GM12878 (cell line): ENCODE results near the gene DMRT1. TPM values are rescaled to one million over a fixed set of nuclear protein-coding genes. Genes with fewer than 3 reads are reported as not detected.
A peak's percentile ranks its signal among the peaks of the same experiment; 100 is the strongest.

Source experiments
- ATAC-seq: fragments of 200-7000 bp; cut with Tn5 transposase; 3 replicates; pipeline ENCODE4 v1.9.1; 2020; ENCODE audit warnings: mild to moderate bottlenecking, moderate library complexity
- BruUV-seq: library from RNA; stranded (reverse); fragments of 400-500 nt; replicated peaks from 2 replicates; lab custom pipeline; 2021; lab: Mats Ljungman, UMichigan
- CTCF ChIA-PET: fragments of 300-600 bp; sonication (Branson Sonifier 250); formaldehyde crosslinking; extraction: SDS; loops from one replicate; lab custom pipeline; 2021; ENCODE audit warnings: inconsistent platforms; lab: Yijun Ruan, JAX
- POLR2A ChIA-PET: fragments of 350-600 bp; formaldehyde crosslinking; extraction: SDS; loops from one replicate; lab custom pipeline; 2021; ENCODE audit warnings: inconsistent platforms; lab: Charles Lee
- RAD21 ChIA-PET: fragments of 300-600 bp; sonication (Branson Sonifier 250); formaldehyde crosslinking; loops from one replicate; lab custom pipeline; 2023; ENCODE audit warnings: antibody characterized with exemption; ENCODE audit not compliant: unreplicated experiment; lab: Charles Lee
- SMC1A ChIA-PET: fragments of 300-600 bp; sonication (Branson Sonifier 250); formaldehyde crosslinking; loops from one replicate; lab custom pipeline; 2023; ENCODE audit not compliant: unreplicated experiment, uncharacterized antibody; lab: Charles Lee
- DNase-seq: peaks from one replicate; pipeline ENCODE4 v3.0.0-alpha.2; 2011; ENCODE audit warnings: low read depth, low spot score
- FAIRE-seq: peaks from 3 replicates; lab custom pipeline; 2011; peaks lifted over from hg19 to GRCh38; lab: Jason Lieb, UNC
- H2AFZ ChIP-seq: 2 replicates; pipeline ENCODE4 v1.6.0; 2011; ENCODE audit warnings: low read depth, low read length, control low read depth; ENCODE audit not compliant: control insufficient read depth
- H3K27ac ChIP-seq: 2 replicates; pipeline ENCODE4 v1.5.1; 2011; ENCODE audit warnings: control low read depth; ENCODE audit not compliant: control insufficient read depth, insufficient read depth
- H3K27me3 ChIP-seq, 2 experiments: replicated peaks in 1 of 2; 2 replicates each; pipeline versions ENCODE4 v1.6.0 to v1.6.1; 2011; ENCODE audit warnings: low read length in 1 of 2; ENCODE audit not compliant: control insufficient read depth in 2 of 2, insufficient read depth in 2 of 2
- H3K36me3 ChIP-seq, 2 experiments: 2 replicates each; pipeline ENCODE4 v1.5.1; 2011; ENCODE audit warnings: low read length in 1 of 2; ENCODE audit not compliant: control insufficient read depth in 2 of 2, insufficient read depth in 2 of 2
- H3K4me1 ChIP-seq: 2 replicates; pipeline ENCODE4 v1.6.1; 2011; ENCODE audit warnings: mild to moderate bottlenecking, low read length, moderate library complexity, mixed read lengths; ENCODE audit not compliant: control insufficient read depth, insufficient read depth
- H3K4me2 ChIP-seq: 2 replicates; pipeline ENCODE4 v1.6.0; 2011; ENCODE audit warnings: control low read depth; ENCODE audit not compliant: control insufficient read depth, insufficient read depth
- H3K4me3 ChIP-seq: fragments of 200-600 bp; sonication (generic); 2 replicates; pipeline ENCODE4 v1.5.1; 2016
- H3K79me2 ChIP-seq: 2 replicates; pipeline ENCODE4 v1.6.0; 2011; ENCODE audit warnings: low read length; ENCODE audit not compliant: control insufficient read depth, insufficient read depth
- H3K9ac ChIP-seq: 2 replicates; pipeline ENCODE4 v1.8.0; 2011; ENCODE audit warnings: low read length, control low read depth, mixed read lengths; ENCODE audit not compliant: control insufficient read depth, insufficient read depth
- H3K9me3 ChIP-seq: replicated peaks from 3 replicates; pipeline ENCODE4 v1.5.1; 2011; ENCODE audit warnings: mild to moderate bottlenecking, low read length; ENCODE audit not compliant: control insufficient read depth, insufficient read depth
- H4K20me1 ChIP-seq: 2 replicates; pipeline ENCODE4 v1.6.0; 2011; ENCODE audit not compliant: control insufficient read depth, insufficient read depth
- BCLAF1 ChIP-seq: fragments of 450-650 bp; IDR thresholded peaks from 2 replicates; pipeline ENCODE4 v1.6.1; 2017; ENCODE audit warnings: antibody characterized with exemption, mild to moderate bottlenecking, moderate library complexity
- CHD4 ChIP-seq: fragments of 200-600 bp; sonication (generic); IDR thresholded peaks from 2 replicates; pipeline ENCODE4 v1.6.1; 2016; ENCODE audit warnings: mild to moderate bottlenecking
- CTCF ChIP-seq, 3 experiments: IDR thresholded peaks in 2 of 3; conservative IDR thresholded peaks in 1 of 3; 2 replicates each; pipeline ENCODE4 v1.5.1; 2011; ENCODE audit warnings: low read depth in 3 of 3, low read length in 3 of 3, mild to moderate bottlenecking in 3 of 3, control low read depth in 2 of 3, moderate library complexity in 2 of 3, inconsistent platforms in 1 of 3, mixed read lengths in 1 of 3; ENCODE audit not compliant: control insufficient read depth in 2 of 3, insufficient read depth in 1 of 3; ENCODE audit errors: extremely low read depth in 1 of 3
- EED ChIP-seq: sonication (generic); IDR thresholded peaks from 2 replicates; pipeline ENCODE4 v1.6.1; 2016; ENCODE audit warnings: antibody characterized with exemption, low read depth
- PKNOX1 ChIP-seq: fragments of 450-650 bp; IDR thresholded peaks from 2 replicates; pipeline ENCODE4 v1.6.1; 2016; ENCODE audit warnings: mild to moderate bottlenecking
- RAD21 ChIP-seq: IDR thresholded peaks from 2 replicates; pipeline ENCODE4 v1.6.1; 2011; ENCODE audit warnings: mild to moderate bottlenecking, low read depth, low read length, moderate library complexity; ENCODE audit not compliant: insufficient read depth
- RB1 ChIP-seq: fragments of 450-650 bp; formaldehyde crosslinking; IDR thresholded peaks from 2 replicates; pipeline ENCODE4 v1.6.1; 2017; ENCODE audit warnings: mild to moderate bottlenecking, borderline replicate concordance
- TCF12 ChIP-seq: IDR thresholded peaks from 2 replicates; pipeline ENCODE4 v1.6.1; 2011; ENCODE audit warnings: low read depth, mild to moderate bottlenecking, low read length
- ZZZ3 ChIP-seq: IDR thresholded peaks from 2 replicates; pipeline ENCODE4 v1.6.1; 2011; ENCODE audit warnings: low read depth; ENCODE audit not compliant: control insufficient read depth, insufficient read length
- WGBS: methylation state at CpG from one replicate; pipeline ENCODE4 v1.1.6; 2016; ENCODE audit warnings: low lambda C conversion rate; ENCODE audit not compliant: insufficient replicate concordance, insufficient coverage; ENCODE audit errors: missing lambda C conversion rate; 5-methylcytosine and 5-hydroxymethylcytosine counted together
- in situ Hi-C: fragments of 300-500 bp; cut with MboI; formaldehyde crosslinking; loops from 9 replicates; pipeline ENCODE4 v1.14.3; 2018; ENCODE audit warnings: mixed read lengths
- intact Hi-C: fragments of 100-400 bp; cut with micrococcal nuclease; formaldehyde crosslinking; loops from one replicate; pipeline ENCODE4 v1.14.2; 2022; ENCODE audit not compliant: unreplicated experiment
- polyA plus RNA-seq, 11 experiments: library from polyadenylated mRNA; depleted of rRNA in 4 of 11; unstranded in 6 of 11; stranded (reverse) in 5 of 11; fragments of >200 nt; fragmentation: Nextera tagmentation in 4 of 11; fragmentation: Illumina TruSeq in 1 of 11; extraction: Ambion mirVana in 4 of 11; extraction: Trizol in 1 of 11; gene quantifications; 1 replicate in 1 of 11; 2 replicates in 10 of 11; pipeline versions ENCODE4 v1.2.1 to v1.2.3, GENCODE V29; 2011 to 2016; ENCODE audit warnings: inconsistent platforms in 2 of 11, missing spikeins in 2 of 11, low read depth in 1 of 11
- total RNA-seq, 4 experiments: library from RNA; depleted of rRNA in 3 of 4; stranded (reverse); fragments of >200 nt in 3 of 4; fragmentation: Illumina TruSeq in 1 of 4; extraction: Trizol in 1 of 4; gene quantifications; 2 replicates each; pipeline versions ENCODE4 v1.2.1 to v1.2.3, GENCODE V29; 2013 to 2021

DMRT1 gene
- total and polyA plus RNA-seq, 10 of the 15 experiments (the other 5 are each of a cell fraction or from before 2014, with no cell fraction given): 0.06 to 1.9 (median 0.24) TPM

GRCh38 chr9:843427-843785 lies 1.9 kb downstream of the DMRT1 start:
- Histone ChIP-seq H3K36me3 (no peaks in the 10 kb centered on the region), H3K4me1 (peaks cover 7% of the 10 kb centered on the region; the same call in 1 of the 2 replicates), H3K4me2 (no peak overlapping the region), H3K9ac (no peak overlapping the region), H2AFZ (no peak overlapping the region), H4K20me1 (no peaks in the 10 kb centered on the region), H3K27ac (no peak overlapping the region), H3K4me3 (no peak overlapping the region), H3K27me3 (peaks cover 9 to 10% of the 10 kb centered on the region in 2 experiments)
- no peak for FAIRE-seq
- ChIA-PET CTCF (interaction anchor here (0.6 kb wide), 1 partner anchor 400 kb away, joined by 3 read pairs; no protein-coding TSS in a partner anchor), POLR2A (no interaction called here), RAD21 (no interaction called here), SMC1A (no interaction called here)
- in situ Hi-C loops: no loop called here
- intact Hi-C loops: no loop called here
- DNase-seq: no peak
- ATAC-seq: no peak
- WGBS: 18% methylated on average over 12 of the region's 12 CpGs
- no TSS peak for BruUV-seq
- TF ChIP-seq TCF12 (no peak), EED (no peak), ZZZ3 (no peak)
- TF ChIP-seq, all 136 proteins: peak for 0
- no peaks in the 10 kb centered on the region for H3K79me2 ChIP-seq
- peaks cover 3% of the 10 kb centered on the region; the same call in 1 of the 3 replicates for H3K9me3 ChIP-seq

- H3K9me3 ChIP-seq: peaks cover 3% of the 10 kb centered on the region; the same call in 1 of the 3 replicates
- intact Hi-C loops (no loop called here), in situ Hi-C loops (no loop called here)
- WGBS: 39% methylated on average over 7 of the region's 7 CpGs
- no peak overlapping the region for H3K9ac ChIP-seq
- ATAC-seq (peak; percentile 56), DNase-seq (no peak), FAIRE-seq (no peak)
- ChIA-PET POLR2A (no interaction called here), RAD21 (interaction anchor here (1.6 kb wide), 1 partner anchor 12 kb away, joined by 5 read pairs; no protein-coding TSS in a partner anchor), CTCF (interaction anchor here (1.0 to 1.5 kb wide), 3 partner anchors 35 to 158 kb away, joined by 3 to 5 read pairs (median 5); no protein-coding TSS in a partner anchor), SMC1A (interaction anchor here (1.1 to 2.3 kb wide), 3 partner anchors 12 to 36 kb away, joined by 3 to 8 read pairs (median 5); no protein-coding TSS in a partner anchor)
- no peaks in the 10 kb centered on the region for H4K20me1 ChIP-seq
- no peak overlapping the region for H3K4me2 ChIP-seq
- peaks cover 7% of the 10 kb centered on the region; the same call in 1 of the 2 replicates for H3K4me1 ChIP-seq
- H3K36me3 ChIP-seq: no peaks in the 10 kb centered on the region
- peaks cover 6 to 10% of the 10 kb centered on the region in 2 experiments for H3K27me3 ChIP-seq
- no TSS peak for BruUV-seq
- no peak overlapping the region for H3K27ac ChIP-seq
- no peak overlapping the region for H2AFZ ChIP-seq
- no peak overlapping the region for H3K4me3 ChIP-seq
- no peaks in the 10 kb centered on the region for H3K79me2 ChIP-seq
- TF ChIP-seq CTCF (IDR thresholded peaks at IDR 0.05 in 2 of 3, conservative IDR thresholded peaks at IDR 0.05 in 1 of 3; ENCODE audit: control insufficient read depth in 2 of 3, extremely low read depth in 1 of 3, insufficient read depth in 1 of 3, low read depth in 3 of 3, low read length in 3 of 3) (no peak), PKNOX1 (no peak), CHD4 (no peak), RAD21 (no peak), BCLAF1 (no peak), RB1 (no peak)
Measured at GRCh38 chr9:846852-847251, 5.4 kb downstream of the DMRT1 start.
